Renal pelvis (tissue), 12 donors: ENCODE results near the gene PGAP6. TPM values are rescaled to one million over a fixed set of nuclear protein-coding genes. Genes with fewer than 3 reads are reported as not detected.
A peak's percentile ranks its signal among the peaks of the same experiment; 100 is the strongest.
"Not testable (repeated sequence)": the region's sequence is repeated elsewhere in the genome, so short reads cannot be mapped to it uniquely, and the experiment has no call there.

Source experiments
- DNase-seq: peaks from one replicate; pipeline ENCODE4 v3.0.0-alpha.2; 2013
- long read RNA-seq, 16 experiments: transcript quantifications; one replicate each; lab custom pipeline, GENCODE V29; 2026
- polyA plus RNA-seq, 3 donors: library from polyadenylated mRNA; unstranded; fragments of 120-200 nt; gene quantifications; one replicate each; pipeline ENCODE4 v1.2.1, GENCODE V29; 2013; ENCODE audit not compliant: insufficient read length in 3 of 3

PGAP6 gene
- polyA plus RNA-seq, result 10 to 100 TPM; 59.4 to 76.2 (median 65.6) TPM
- long read RNA-seq, donor 1, transcript TMEM8A-204 (13 exons, 3,691 nt), result major isoform, 10 of 557 reads
- long read RNA-seq, donor 1, partial matches to known transcripts, result 486 of 557 reads
- long read RNA-seq, donor 1, other reads (novel, unspliced or antisense), result 61 of 557 reads
- long read RNA-seq, donor 2, transcript TMEM8A-204 (13 exons, 3,691 nt), result major isoform, 12 of 491 reads
- long read RNA-seq, donor 2, partial matches to known transcripts, result 241 of 491 reads
- long read RNA-seq, donor 2, other reads (novel, unspliced or antisense), result 238 of 491 reads
- long read RNA-seq, donor 3, partial matches to known transcripts, result 78 of 238 reads
- long read RNA-seq, donor 3, other reads (novel, unspliced or antisense), result 158 of 238 reads
- long read RNA-seq, donor 4, partial matches to known transcripts, result 11 of 15 reads
- long read RNA-seq, donor 4, other reads (novel, unspliced or antisense), result 0 of 15 reads
- long read RNA-seq, donor 5, partial matches to known transcripts, result 5 of 9 reads
- long read RNA-seq, donor 5, other reads (novel, unspliced or antisense), result 0 of 9 reads
- long read RNA-seq, donor 6, transcript TMEM8A-204 (13 exons, 3,691 nt), result major isoform, 8 of 245 reads
- long read RNA-seq, donor 6, partial matches to known transcripts, result 56 of 245 reads
- long read RNA-seq, donor 6, other reads (novel, unspliced or antisense), result 181 of 245 reads
- long read RNA-seq, donor 7, transcript TMEM8A-204 (13 exons, 3,691 nt), result major isoform, 7 of 387 reads
- long read RNA-seq, donor 7, partial matches to known transcripts, result 224 of 387 reads
- long read RNA-seq, donor 7, other reads (novel, unspliced or antisense), result 156 of 387 reads
- long read RNA-seq, donor 8, partial matches to known transcripts, result 0 of 3 reads
- long read RNA-seq, donor 8, other reads (novel, unspliced or antisense), result 0 of 3 reads
- long read RNA-seq, donor 9, transcript TMEM8A-204 (13 exons, 3,691 nt), result major isoform, 8 of 375 reads
- long read RNA-seq, donor 9, partial matches to known transcripts, result 199 of 375 reads
- long read RNA-seq, donor 9, other reads (novel, unspliced or antisense), result 167 of 375 reads
- long read RNA-seq, donor 10, partial matches to known transcripts, result 327 of 347 reads
- long read RNA-seq, donor 10, other reads (novel, unspliced or antisense), result 18 of 347 reads
- long read RNA-seq, donor 11, partial matches to known transcripts, result 17 of 20 reads
- long read RNA-seq, donor 11, other reads (novel, unspliced or antisense), result 0 of 20 reads
- long read RNA-seq, donor 12, transcript TMEM8A-204 (13 exons, 3,691 nt), result major isoform, 10 of 50 reads
- long read RNA-seq, donor 12, partial matches to known transcripts, result 29 of 50 reads
- long read RNA-seq, donor 12, other reads (novel, unspliced or antisense), result 11 of 50 reads
- long read RNA-seq, donor 13, partial matches to known transcripts, result 176 of 262 reads
- long read RNA-seq, donor 13, other reads (novel, unspliced or antisense), result 85 of 262 reads
- long read RNA-seq, donor 14, result 0 reads
- long read RNA-seq, donor 15, result 0 reads
- long read RNA-seq, donor 16, transcript TMEM8A-204 (13 exons, 3,691 nt), result major isoform, 8 of 61 reads
- long read RNA-seq, donor 16, partial matches to known transcripts, result 48 of 61 reads
- long read RNA-seq, donor 16, other reads (novel, unspliced or antisense), result 5 of 61 reads

DNA sequence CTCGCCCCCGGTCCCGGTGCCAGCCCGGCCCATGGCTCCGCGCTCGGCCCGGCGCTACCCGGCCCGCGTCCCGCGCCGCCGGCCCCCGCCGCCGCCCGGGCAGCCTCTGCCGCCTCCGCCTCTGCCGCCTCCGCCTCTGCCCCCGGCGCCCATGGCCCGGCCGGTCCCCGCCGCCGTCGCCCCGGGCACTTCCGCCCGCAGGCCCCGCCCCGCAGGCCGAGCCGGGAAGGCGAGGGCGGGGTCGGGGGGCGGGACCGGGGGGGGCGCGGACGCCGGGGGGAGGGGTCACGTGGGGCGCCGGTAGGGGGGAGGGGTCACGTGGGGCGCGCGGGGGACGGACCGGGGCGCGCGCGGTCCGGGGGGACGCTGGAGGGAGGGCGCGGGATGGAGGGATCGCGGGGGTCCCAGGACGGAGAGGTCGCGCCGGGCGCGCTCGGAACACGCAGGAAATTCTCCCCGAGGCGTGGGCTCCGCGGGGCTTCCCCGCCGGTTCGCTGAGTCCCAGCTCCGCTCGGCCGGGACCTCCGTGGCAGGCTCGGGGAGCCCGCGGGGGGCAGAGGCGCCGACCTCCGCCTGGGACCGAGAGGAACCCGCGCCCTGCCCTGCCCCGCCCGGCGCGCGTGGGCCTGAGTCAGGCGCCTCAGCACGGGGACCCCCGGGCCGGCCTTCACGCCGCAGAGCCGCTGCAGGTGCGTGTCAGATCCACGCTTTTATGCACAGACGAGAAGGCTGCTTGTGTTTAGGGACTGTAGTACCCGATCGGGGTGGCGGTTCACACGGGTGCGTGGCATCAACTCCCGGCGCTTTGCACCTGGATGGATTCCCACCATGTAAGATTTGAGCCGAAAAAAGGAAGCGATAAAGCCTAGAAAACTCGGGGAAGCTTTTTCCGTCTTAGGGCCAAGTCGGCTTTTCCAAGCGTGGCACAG, at the start of gene PGAP6:
Gene PGAP6 (minus strand): TSS at position 190 of the 929 bp plus-strand sequence. CDS start 157 bp downstream, at position 33.
- no peak for DNase-seq

DNA sequence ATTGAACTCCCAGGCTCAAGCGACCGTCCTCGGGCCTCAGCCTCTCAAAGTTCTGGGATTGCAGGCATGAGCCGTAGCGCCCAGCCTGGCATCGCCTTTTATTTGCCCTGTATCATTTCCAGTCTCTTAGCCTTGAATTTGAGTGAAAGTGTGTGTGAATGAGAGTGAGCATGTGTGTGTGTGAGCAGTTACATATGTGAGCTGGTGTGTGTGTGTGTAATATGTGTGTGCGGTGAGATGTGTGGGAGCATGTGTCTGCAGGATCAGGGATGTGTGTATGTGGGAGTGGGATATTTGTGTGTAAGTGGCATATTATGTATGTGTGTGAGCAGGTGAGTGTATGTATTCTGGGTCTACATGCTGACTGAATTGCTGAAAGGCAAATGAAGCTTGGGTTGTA, 49.1 kb upstream of the PGAP6 start:
- DNase-seq, result no peak

DNA sequence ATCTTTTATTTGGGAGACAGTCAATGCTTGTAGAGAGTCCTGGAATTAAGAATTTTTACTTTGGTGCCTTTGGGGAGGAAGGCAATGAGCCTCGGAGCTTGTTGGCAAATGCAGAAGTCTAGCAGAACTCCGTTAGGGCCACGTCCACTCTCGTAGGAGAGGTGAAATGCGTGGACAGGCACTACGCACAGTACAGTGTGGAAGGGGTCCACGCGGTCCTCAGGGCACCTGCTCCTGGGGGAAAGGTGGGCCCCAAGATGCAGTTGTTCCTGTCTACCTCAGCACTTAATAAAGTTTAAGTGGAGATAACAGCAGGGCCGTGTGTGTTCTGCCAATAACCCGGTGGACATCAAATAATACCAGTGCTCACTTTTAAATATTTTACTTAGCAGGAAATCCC, 45.5 kb upstream of the PGAP6 start:
- DNase-seq, result no peak

- DNase-seq, result no peak
Measured at GRCh38 chr16:426906-427249, 45.1 kb upstream of the PGAP6 start.

GRCh38 chr16:426115-426905, 44.5 kb upstream of the PGAP6 start:
- no peak for DNase-seq

- no peak for DNase-seq
Measured at GRCh38 chr16:425740-426114, 43.9 kb upstream of the PGAP6 start.

DNA sequence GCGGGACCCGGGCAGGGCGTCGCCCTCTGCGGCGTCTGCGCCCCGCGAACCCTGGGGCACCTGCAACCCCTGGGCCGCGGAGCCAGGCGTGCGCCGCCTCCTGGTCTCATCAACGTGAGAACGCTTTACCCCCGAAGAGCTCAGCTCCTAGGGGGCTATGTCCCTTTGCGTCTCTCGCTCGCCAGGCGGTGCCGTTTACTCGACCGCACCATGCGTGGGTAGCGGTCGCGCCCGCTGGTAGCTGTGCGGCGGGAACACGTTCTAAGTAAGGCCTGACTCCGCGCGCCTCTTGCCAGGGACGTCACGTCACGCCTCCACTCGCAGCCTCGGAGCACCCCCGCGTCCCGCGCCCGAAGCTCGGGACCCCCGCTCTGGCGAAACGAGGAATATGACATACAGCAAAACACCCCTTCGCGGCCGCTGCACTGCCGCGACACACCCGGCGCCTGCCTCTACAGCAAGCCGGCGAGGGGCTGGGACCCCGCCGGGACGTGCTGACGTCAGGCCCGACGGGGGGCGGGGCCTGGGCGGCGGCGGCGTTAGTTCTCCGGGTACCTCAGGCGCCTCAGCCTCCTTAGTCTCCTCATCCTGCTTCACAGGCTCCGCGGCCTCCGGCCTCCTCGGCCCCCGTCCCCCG, 43.4 kb upstream of the PGAP6 start, which contains the start of gene RAB11FIP3:
Gene RAB11FIP3 (plus strand): TSS at position 568 of the 637 bp plus-strand sequence. CDS start 358 bp downstream, outside the sequence.
- peak; percentile 84 for DNase-seq

- no peak for DNase-seq
Measured at GRCh38 chr16:424623-425081, 42.9 kb upstream of the PGAP6 start.

DNA sequence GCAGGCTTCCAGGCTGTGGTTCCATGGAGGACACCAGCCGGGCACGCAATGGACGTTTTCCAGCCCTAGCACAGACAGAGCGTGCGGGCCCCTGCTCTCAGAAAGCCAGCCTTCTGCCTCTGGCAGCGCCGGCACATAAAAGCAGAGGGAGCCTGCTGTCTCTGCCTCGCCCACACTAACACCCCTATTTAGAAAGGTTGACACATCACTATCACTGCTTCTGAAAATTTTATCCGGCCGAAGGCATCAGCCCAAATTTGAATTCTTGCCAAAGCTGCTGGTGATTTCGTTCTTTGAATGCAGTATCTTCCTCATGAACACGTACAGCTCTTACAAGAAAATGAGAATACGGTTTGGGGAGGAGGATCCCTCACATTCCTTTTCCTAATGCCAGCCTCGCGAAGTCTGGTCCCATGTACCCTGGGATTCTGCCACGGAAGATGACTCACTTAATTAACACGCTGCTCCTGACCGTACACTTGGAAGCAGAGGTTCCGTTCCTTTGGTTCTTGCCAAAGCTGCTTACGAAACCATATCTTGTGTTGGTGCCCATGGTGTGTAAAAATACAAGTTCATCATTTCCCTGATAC, 42.4 kb upstream of the PGAP6 start:
- no peak for DNase-seq

- not testable (repeated sequence) for DNase-seq
Measured at GRCh38 chr16:422179-422578, 40.4 kb upstream of the PGAP6 start.

DNA sequence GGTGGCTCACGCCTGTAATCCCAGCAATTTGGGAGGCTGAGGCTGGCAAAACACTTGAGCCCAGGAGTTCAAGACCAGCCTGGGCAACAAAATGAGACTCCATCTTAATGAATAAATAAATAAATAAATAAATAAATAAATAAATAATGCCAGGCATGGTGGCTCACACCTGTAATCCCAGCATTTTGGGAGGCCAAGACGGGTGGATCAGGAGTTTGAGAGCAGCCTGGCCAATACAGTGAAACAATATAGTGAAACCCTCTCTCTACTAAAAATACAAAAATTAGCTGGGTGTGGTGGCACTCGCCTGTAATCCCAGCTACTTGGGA, 33.4 kb upstream of the PGAP6 start:
- not testable (repeated sequence) for DNase-seq

DNA sequence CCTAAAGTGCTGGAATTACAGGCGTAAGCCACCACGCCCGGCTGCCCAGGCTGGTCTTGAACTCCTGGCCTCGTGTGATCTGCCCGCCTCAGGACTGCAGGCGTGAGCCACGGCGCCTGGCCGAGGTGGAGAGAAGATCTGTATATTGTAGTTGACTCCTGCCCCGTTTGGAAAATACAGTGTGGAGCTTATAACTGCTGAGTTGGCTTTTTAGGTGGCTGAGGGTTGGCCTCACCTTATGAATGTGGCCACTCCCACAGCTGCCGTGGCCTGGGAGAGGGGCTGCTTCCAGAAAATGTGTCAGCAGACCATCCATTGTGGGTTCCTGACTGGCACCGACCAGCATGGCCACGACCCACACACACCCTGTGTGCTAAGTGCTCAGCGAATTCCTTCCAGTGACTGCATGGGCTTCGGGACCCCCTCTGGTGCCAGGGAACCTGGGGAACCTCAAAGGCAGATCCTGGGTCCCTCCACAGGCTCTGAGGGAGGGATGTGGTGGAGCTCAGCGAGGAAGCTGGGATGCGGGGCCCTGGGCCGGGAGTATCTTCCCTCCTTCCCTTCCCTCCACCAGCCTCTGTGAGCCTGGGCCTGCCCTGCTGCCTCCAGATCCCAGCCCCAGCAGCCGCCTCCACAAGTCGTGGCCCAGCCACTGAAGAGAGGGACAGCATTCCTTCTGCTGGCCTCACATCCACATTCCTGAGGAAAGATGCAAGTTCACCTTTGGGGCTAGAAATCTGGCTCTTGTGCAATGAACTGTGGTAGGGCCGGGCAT, 32.8 kb upstream of the PGAP6 start:
- DNase-seq, result no peak

- no peak for DNase-seq
Measured at GRCh38 chr16:411576-412265, 29.9 kb upstream of the PGAP6 start.

DNA sequence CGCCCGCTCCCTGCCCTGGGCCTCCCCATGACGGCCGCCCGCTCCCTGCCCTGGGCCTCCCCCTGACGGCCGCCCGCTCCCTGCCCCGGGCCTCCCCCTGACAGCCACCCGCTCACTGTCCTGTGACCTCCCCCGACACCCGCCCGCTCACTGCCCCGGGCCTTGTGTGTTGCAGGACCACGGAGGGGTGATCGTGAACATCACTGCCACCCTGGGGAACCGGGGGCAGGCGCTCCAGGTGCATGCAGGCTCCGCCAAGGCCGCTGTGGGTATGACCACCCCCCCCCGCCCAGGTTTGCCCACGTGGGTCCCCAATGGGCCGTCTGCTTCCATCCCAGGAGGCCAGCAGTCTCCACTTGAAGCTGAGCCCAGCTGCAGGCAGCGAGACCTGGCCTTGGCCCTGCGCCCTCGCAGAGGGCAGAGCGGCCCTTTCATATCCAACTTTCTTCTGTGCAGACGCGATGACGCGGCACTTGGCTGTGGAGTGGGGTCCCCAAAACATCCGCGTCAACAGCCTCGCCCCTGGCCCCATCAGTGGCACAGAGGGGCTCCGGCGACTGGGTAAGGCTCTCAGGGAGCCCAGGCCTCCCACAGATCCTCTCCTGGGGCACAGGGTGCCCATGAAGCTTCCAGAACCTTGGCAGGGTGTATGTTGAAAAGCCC, 28.9 kb upstream of the PGAP6 start:
- DNase-seq, result no peak

DNA sequence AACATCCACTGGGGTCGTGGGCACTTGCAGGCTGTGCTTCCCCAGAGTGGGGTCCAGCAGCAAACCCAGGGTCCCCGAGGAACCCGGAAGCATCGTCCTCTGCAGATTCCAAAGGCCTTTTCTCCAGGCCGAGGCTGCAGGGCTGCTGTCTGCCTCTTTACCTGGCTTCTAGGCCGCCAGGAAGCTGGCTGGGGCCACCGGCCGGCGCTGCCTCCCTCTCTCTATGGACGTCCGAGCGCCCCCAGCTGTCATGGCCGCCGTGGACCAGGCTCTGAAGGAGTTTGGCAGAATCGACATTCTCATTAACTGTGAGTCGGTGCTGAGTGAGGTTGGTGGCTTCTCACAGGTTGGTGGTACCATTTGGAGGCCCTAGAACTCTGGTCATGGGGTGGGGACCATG, 25.5 kb upstream of the PGAP6 start:
- DNase-seq, result no peak
